HepG2 (cell line): ENCODE results near the gene ZBTB21. TPM values are rescaled to one million over a fixed set of nuclear protein-coding genes. Genes with fewer than 3 reads are reported as not detected.

Source experiments
- CBFB ChIP-seq: sonication (generic); formaldehyde crosslinking; IDR thresholded peaks from 2 replicates; pipeline ENCODE4 v1.4.0; 2020; ENCODE audit warnings: missing genetic modification reagents
- CC2D1A ChIP-seq: sonication (generic); formaldehyde crosslinking; IDR thresholded peaks from 2 replicates; pipeline ENCODE4 v1.8.1; 2023; ENCODE audit warnings: mild to moderate bottlenecking, missing genetic modification reagents
- FOXK2 ChIP-seq: fragments of 450-650 bp; IDR thresholded peaks from 2 replicates; pipeline ENCODE4 v1.6.1; 2016
- HNRNPLL ChIP-seq: fragments of 200-400 bp; formaldehyde crosslinking; IDR thresholded peaks from 2 replicates; pipeline ENCODE4 v1.6.1; 2017; ENCODE audit warnings: mild to moderate bottlenecking, low read depth, low read length; ENCODE audit not compliant: poor library complexity, severe bottlenecking
- IRF1 ChIP-seq: sonication (generic); formaldehyde crosslinking; IDR thresholded peaks from 2 replicates; pipeline ENCODE4 v1.4.0; 2020; ENCODE audit warnings: low read depth, mild to moderate bottlenecking, missing genetic modification reagents
- NFYB ChIP-seq: sonication (generic); formaldehyde crosslinking; IDR thresholded peaks from 2 replicates; pipeline ENCODE4 v1.4.0; 2020; ENCODE audit warnings: missing genetic modification reagents
- PHF21A ChIP-seq: sonication (generic); formaldehyde crosslinking; IDR thresholded peaks from 2 replicates; pipeline ENCODE4 v1.5.0; 2020; ENCODE audit warnings: mild to moderate bottlenecking, missing genetic modification reagents
- RERE ChIP-seq: IDR thresholded peaks from 2 replicates; pipeline ENCODE4 v1.6.1; 2016; ENCODE audit warnings: low read depth, missing genetic modification reagents, missing compliant biosample characterization
- THAP11 ChIP-seq: IDR thresholded peaks from 2 replicates; pipeline ENCODE4 v1.6.1; 2016; ENCODE audit warnings: missing biosample characterization, missing genetic modification reagents
- TSC22D2 ChIP-seq: sonication (generic); formaldehyde crosslinking; IDR thresholded peaks from 2 replicates; pipeline ENCODE4 v1.5.1; 2020; ENCODE audit warnings: missing genetic modification reagents, mild to moderate bottlenecking, borderline replicate concordance
- ZNF224 ChIP-seq: sonication (generic); formaldehyde crosslinking; IDR thresholded peaks from 2 replicates; pipeline ENCODE4 v1.5.0; 2020; ENCODE audit warnings: mild to moderate bottlenecking, missing genetic modification reagents
- ZNF407 ChIP-seq: sonication (generic); formaldehyde crosslinking; IDR thresholded peaks from one replicate; pipeline ENCODE4 v1.5.1; 2020; ENCODE audit warnings: mild to moderate bottlenecking, missing genetic modification reagents; ENCODE audit errors: not compliant biosample characterization
- ZNF431 ChIP-seq: sonication (generic); formaldehyde crosslinking; IDR thresholded peaks from 2 replicates; pipeline ENCODE4 v1.9.0; 2022; ENCODE audit warnings: missing genetic modification reagents, low read depth, mild to moderate bottlenecking, borderline replicate concordance
- ZNF652 ChIP-seq: IDR thresholded peaks from 2 replicates; pipeline ENCODE4 v1.6.1; 2016; ENCODE audit warnings: low read depth, borderline replicate concordance
- ZNF660 ChIP-seq: sonication (generic); formaldehyde crosslinking; IDR thresholded peaks from 2 replicates; pipeline ENCODE4 v1.5.1; 2020; ENCODE audit warnings: mild to moderate bottlenecking, low read depth, missing genetic modification reagents, borderline replicate concordance
- polyA plus RNA-seq, 8 experiments: library from polyadenylated mRNA; depleted of rRNA in 3 of 8; stranded (reverse) in 7 of 8; unstranded in 1 of 8; fragments of >200 nt; fragmentation: Illumina TruSeq in 4 of 8; extraction: Trizol in 4 of 8; gene quantifications; 2 replicates each; pipeline versions ENCODE4 v1.2.1 to v1.2.3, GENCODE V29; 2011 to 2016; ENCODE audit warnings: low read depth in 4 of 8, missing spikeins in 1 of 8, mixed read lengths in 1 of 8; ENCODE audit not compliant: insufficient read depth in 1 of 8
- total RNA-seq, 5 experiments: library from RNA; depleted of rRNA; stranded (reverse); fragments of >200 nt; fragmentation: Illumina TruSeq; extraction: Trizol; gene quantifications; 2 replicates each; pipeline ENCODE4 v1.2.3, GENCODE V29; 2016; ENCODE audit warnings: low read depth in 1 of 5

Gene ZBTB21
- total and polyA plus RNA-seq, 2 of the 13 experiments (the other 11 are each of a cell fraction or from before 2014, with no cell fraction given): 4.5 to 6.1 TPM

- TF ChIP-seq RERE (CRISPR knock-in tag) (no peak), CBFB (CRISPR knock-in tag) (no peak), ZNF652 (CRISPR knock-in tag) (no peak), IRF1 (CRISPR knock-in tag) (no peak), HNRNPLL (no peak), NFYB (CRISPR knock-in tag) (no peak), TSC22D2 (CRISPR knock-in tag) (no peak), ZNF660 (CRISPR knock-in tag) (no peak), ZNF407 (CRISPR knock-in tag) (no peak), ZNF224 (CRISPR knock-in tag) (no peak), FOXK2 (no peak), ZNF431 (no peak), CC2D1A (CRISPR knock-in tag) (no peak), THAP11 (CRISPR knock-in tag) (no peak), PHF21A (CRISPR knock-in tag) (no peak)
These were observed 36.1 kb downstream of the ZBTB21 start (continued) for GRCh38 chr21:41973861-41974751.
